AG04449 (cell line): ENCODE measurements around the gene VSTM2B.
"Not testable (repeated sequence)": the region's sequence is repeated elsewhere in the genome, so short reads cannot be mapped to it uniquely, and the experiment has no call there.

Experiments used
- CTCF ChIA-PET: fragments of 350-600 bp; formaldehyde crosslinking; extraction: SDS; loops from one replicate; lab custom pipeline; 2021; ENCODE audit warnings: antibody characterized with exemption; lab: Yijun Ruan, JAX
- POLR2A ChIA-PET: fragments of 400-600, 350-600 bp; formaldehyde crosslinking; extraction: SDS; loops from one replicate; lab custom pipeline; 2020; ENCODE audit warnings: antibody characterized with exemption, inconsistent platforms; lab: Yijun Ruan, JAX
- DNase-seq: peaks from one replicate; pipeline ENCODE4 v3.0.0-alpha.2; 2010; ENCODE audit warnings: low read depth, low spot score
- H3K4me3 ChIP-seq: 2 replicates; pipeline ENCODE4 v1.5.1; 2011; ENCODE audit warnings: low read depth, mild to moderate bottlenecking, control low read depth, low read length
- CTCF ChIP-seq: IDR thresholded peaks from one replicate; pipeline ENCODE4 v1.5.1; 2011; ENCODE audit warnings: mild to moderate bottlenecking, moderate library complexity, low read length, control low read depth, inconsistent platforms; ENCODE audit not compliant: insufficient read depth; ENCODE audit errors: missing control alignments

The VSTM2B gene

GRCh38 chr19:29549105-29550070 lies 23.6 kb downstream of the VSTM2B start:
- POLR2A ChIA-PET = no interaction called here

GRCh38 chr19:29550896-29551295 lies 25.1 kb downstream of the VSTM2B start:
- no peak for TF ChIP-seq CTCF
- no peak for DNase-seq
- POLR2A ChIA-PET = no interaction called here
- CTCF ChIA-PET = no interaction called here
- H3K4me3 ChIP-seq = no peak overlapping the region

More at GRCh38 chr19:29549105-29550070, 23.6 kb downstream of the VSTM2B start:
- DNase-seq = no peak
- no peak for TF ChIP-seq CTCF
- H3K4me3 ChIP-seq = no peak overlapping the region
- CTCF ChIA-PET = no interaction called here

- ChIA-PET POLR2A (no interaction called here), CTCF (no interaction called here)
- no peak for DNase-seq
- no peak overlapping the region for H3K4me3 ChIP-seq
- TF ChIP-seq CTCF = no peak
Observed at GRCh38 chr19:29551774-29552173, 26.0 kb downstream of the VSTM2B start.

- H3K4me3 ChIP-seq = no peak overlapping the region
- no peak for DNase-seq
- POLR2A ChIA-PET = no interaction called here
- CTCF ChIA-PET = no interaction called here
- no peak for TF ChIP-seq CTCF
Observed at GRCh38 chr19:29552454-29553280, 26.9 kb downstream of the VSTM2B start.

- TF ChIP-seq CTCF = no peak
- DNase-seq = no peak
- ChIA-PET POLR2A (no interaction called here), CTCF (no interaction called here)
- no peak overlapping the region for H3K4me3 ChIP-seq
Observed at GRCh38 chr19:29554149-29554548, 28.4 kb downstream of the VSTM2B start.

- CTCF ChIA-PET, POLR2A ChIA-PET: not testable (repeated sequence)
Observed at GRCh38 chr19:29559110-29559509, 33.3 kb downstream of the VSTM2B start.

More at GRCh38 chr19:29559110-29559509, 33.3 kb downstream of the VSTM2B start:
- DNase-seq, H3K4me3 ChIP-seq: not testable (repeated sequence)
